ENCODE results near the gene L3HYPDH. TPM values are rescaled to one million over a fixed set of nuclear protein-coding genes. Genes with fewer than 3 reads are reported as not detected.

Gene L3HYPDH
- polyA plus RNA-seq, 3 donors, result 3.9 to 30.7 (median 5.3) TPM

GRCh38 chr14:59424341-59425071 is 59.7 kb downstream of the L3HYPDH start:
- Histone ChIP-seq H3K27me3 (ENCODE audit: control insufficient read depth in 2 of 2, insufficient read depth in 2 of 2, low read length in 2 of 2) (no peaks in the 10 kb centered on the region), H3K4me3 (replicated peaks in 1 of 3; ENCODE audit: low read depth in 2 of 3, low read length in 3 of 3) (no peak overlapping the region), H3K9ac (ENCODE audit: insufficient read depth, low read length, poor library complexity, severe bottlenecking) (no peak overlapping the region), H2AFZ (ENCODE audit: insufficient read depth, low read depth, low read length, poor library complexity, severe bottlenecking) (no peak overlapping the region), H3K9me3 (replicated peaks in 1 of 2; ENCODE audit: control insufficient read depth in 1 of 2, insufficient read depth in 1 of 2, low read length in 2 of 2) (no peaks in the 10 kb centered on the region), H3K27ac (ENCODE audit: low read depth in 1 of 2, low read length in 2 of 2) (no peak overlapping the region), H3K79me2 (ENCODE audit: insufficient read depth, low read length) (no peaks in the 10 kb centered on the region), H3K36me3 (replicated peaks in 1 of 2; ENCODE audit: control insufficient read depth in 1 of 2, insufficient read depth in 2 of 2, low read length in 2 of 2) (no peaks in the 10 kb centered on the region), H3K4me1 (ENCODE audit: control insufficient read depth in 1 of 2, insufficient read depth in 2 of 2, low read length in 2 of 2) (peaks cover 19 to 20% of the 10 kb centered on the region in 2 donors), H3K4me2 (replicated peaks; ENCODE audit: extremely low read depth, low read length, poor library complexity, severe bottlenecking) (no peak overlapping the region), H4K20me1 (ENCODE audit: insufficient read depth, low read length) (no peaks in the 10 kb centered on the region)
- no peaks in the 10 kb centered on the region for H3K36me3 Mint-ChIP-seq
- DNase-seq, result no peak
- H3K27me3 Mint-ChIP-seq (ENCODE audit: low read depth in 3 of 3), result peaks cover 0 to 2% (median 1%) of the 10 kb centered on the region in 3 donors
- H3K4me1 Mint-ChIP-seq, result peaks cover 37% of the 10 kb centered on the region
- no peak overlapping the region for H3K4me3 Mint-ChIP-seq
- H3K9me3 Mint-ChIP-seq, result no peaks in the 10 kb centered on the region
- TF ChIP-seq, protein P1, sequence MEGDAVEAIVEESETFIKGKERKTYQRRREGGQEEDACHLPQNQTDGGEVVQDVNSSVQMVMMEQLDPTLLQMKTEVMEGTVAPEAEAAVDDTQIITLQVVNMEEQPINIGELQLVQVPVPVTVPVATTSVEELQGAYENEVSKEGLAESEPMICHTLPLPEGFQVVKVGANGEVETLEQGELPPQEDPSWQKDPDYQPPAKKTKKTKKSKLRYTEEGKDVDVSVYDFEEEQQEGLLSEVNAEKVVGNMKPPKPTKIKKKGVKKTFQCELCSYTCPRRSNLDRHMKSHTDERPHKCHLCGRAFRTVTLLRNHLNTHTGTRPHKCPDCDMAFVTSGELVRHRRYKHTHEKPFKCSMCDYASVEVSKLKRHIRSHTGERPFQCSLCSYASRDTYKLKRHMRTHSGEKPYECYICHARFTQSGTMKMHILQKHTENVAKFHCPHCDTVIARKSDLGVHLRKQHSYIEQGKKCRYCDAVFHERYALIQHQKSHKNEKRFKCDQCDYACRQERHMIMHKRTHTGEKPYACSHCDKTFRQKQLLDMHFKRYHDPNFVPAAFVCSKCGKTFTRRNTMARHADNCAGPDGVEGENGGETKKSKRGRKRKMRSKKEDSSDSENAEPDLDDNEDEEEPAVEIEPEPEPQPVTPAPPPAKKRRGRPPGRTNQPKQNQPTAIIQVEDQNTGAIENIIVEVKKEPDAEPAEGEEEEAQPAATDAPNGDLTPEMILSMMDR (IDR thresholded peaks at IDR 0.05), result no peak
- no peak overlapping the region for H3K27ac Mint-ChIP-seq
- intact Hi-C loops (cut with micrococcal nuclease), result no loop called here
- 78% methylated on average over 4 of the region's 4 CpGs for WGBS (ENCODE audit: insufficient coverage)

Other genes with a start within 250 kb of the L3HYPDH start
- gene GPR135, start 19.0 kb downstream of the L3HYPDH start, polyA plus RNA-seq, result under 1 TPM in 2 of 3 donors, not detected in 1; 0.05 to 0.69 TPM
- 100 to 1,000 TPM in 1 of 3 donors, 10 to 100 TPM in 2; 49.7 to 134 (median 99.4) TPM for gene JKAMP, start 109 bp upstream of the L3HYPDH start, polyA plus RNA-seq
- gene CCDC175, start 92.4 kb upstream of the L3HYPDH start, polyA plus RNA-seq, result not detected

All from CD14-positive monocyte (primary cell).